Measurements from ENCODE around the gene CD177.

The CD177 gene, protein sequence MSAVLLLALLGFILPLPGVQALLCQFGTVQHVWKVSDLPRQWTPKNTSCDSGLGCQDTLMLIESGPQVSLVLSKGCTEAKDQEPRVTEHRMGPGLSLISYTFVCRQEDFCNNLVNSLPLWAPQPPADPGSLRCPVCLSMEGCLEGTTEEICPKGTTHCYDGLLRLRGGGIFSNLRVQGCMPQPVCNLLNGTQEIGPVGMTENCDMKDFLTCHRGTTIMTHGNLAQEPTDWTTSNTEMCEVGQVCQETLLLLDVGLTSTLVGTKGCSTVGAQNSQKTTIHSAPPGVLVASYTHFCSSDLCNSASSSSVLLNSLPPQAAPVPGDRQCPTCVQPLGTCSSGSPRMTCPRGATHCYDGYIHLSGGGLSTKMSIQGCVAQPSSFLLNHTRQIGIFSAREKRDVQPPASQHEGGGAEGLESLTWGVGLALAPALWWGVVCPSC

DNA sequence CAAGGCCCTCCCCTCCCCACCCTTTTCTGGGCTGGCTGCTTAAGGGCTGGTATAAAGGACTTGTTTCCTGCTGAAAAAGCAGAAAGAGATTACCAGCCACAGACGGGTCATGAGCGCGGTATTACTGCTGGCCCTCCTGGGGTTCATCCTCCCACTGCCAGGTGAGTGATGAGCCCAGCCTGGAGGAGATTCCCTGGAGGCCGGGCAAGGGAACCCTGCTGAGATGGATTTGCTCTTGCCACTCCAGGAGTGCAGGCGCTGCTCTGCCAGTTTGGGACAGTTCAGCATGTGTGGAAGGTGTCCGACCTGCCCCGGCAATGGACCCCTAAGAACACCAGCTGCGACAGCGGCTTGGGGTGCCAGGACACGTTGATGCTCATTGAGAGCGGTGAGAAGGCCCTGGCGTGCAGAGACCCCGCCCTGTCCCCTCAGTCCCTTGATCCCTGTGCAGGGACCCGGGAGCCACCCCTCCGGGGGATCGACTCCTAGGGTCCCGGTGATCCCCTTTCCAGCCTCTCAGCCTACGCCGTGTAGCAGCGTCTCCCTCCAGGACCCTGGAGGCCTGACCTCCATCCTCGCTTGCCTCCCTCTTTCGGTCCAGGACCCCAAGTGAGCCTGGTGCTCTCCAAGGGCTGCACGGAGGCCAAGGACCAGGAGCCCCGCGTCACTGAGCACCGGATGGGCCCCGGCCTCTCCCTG is at the start of gene CD177:
Gene CD177, plus strand, starts transcription at position 81 of the 699 bp plus-strand sequence. Its CDS starts 29 bp downstream, at position 110.
- POLR2A ChIA-PET = no interaction called here
- no peak for DNase-seq (ENCODE audit: low read depth, low spot score)
- H3K4me3 ChIP-seq (ENCODE audit: low read depth, low read length) = no peak within 1 kb of the TSS
- CTCF ChIA-PET = no interaction called here
- TF ChIP-seq, protein P1, sequence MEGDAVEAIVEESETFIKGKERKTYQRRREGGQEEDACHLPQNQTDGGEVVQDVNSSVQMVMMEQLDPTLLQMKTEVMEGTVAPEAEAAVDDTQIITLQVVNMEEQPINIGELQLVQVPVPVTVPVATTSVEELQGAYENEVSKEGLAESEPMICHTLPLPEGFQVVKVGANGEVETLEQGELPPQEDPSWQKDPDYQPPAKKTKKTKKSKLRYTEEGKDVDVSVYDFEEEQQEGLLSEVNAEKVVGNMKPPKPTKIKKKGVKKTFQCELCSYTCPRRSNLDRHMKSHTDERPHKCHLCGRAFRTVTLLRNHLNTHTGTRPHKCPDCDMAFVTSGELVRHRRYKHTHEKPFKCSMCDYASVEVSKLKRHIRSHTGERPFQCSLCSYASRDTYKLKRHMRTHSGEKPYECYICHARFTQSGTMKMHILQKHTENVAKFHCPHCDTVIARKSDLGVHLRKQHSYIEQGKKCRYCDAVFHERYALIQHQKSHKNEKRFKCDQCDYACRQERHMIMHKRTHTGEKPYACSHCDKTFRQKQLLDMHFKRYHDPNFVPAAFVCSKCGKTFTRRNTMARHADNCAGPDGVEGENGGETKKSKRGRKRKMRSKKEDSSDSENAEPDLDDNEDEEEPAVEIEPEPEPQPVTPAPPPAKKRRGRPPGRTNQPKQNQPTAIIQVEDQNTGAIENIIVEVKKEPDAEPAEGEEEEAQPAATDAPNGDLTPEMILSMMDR (IDR thresholded peaks at IDR 0.05; ENCODE audit: insufficient read depth, low read length, missing control alignments) = no peak

DNA sequence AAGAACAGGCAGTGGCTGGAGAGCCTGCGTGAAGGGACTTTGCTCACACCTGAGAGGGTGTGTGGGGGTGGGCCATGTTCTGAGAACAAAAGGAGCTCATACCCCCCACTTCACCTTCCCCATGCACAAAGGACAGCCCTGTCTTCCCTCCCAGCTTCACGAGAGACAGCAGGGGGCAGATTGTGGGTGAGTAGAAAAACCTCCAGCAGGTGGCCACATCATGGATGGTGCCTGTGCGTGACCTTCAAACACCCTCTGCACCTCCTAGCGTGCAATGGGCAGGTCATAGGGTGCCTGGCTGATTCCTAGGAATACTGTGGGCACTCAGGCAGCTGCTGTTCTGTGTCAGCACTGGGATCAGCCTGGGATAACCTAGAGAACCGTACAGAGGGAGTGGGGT is 47.8 kb upstream of the CD177 start:
- no peak overlapping the region for H3K4me3 ChIP-seq (ENCODE audit: low read depth, low read length)
- ChIA-PET POLR2A (interaction anchor here (0.9 kb wide), 1 partner anchor 24 kb away, joined by 3 read pairs; no protein-coding TSS in a partner anchor), CTCF (no interaction called here)
- no peak for DNase-seq (ENCODE audit: low read depth, low spot score)
- TF ChIP-seq, protein P1 (IDR thresholded peaks at IDR 0.05; ENCODE audit: insufficient read depth, low read length, missing control alignments) = no peak

DNA sequence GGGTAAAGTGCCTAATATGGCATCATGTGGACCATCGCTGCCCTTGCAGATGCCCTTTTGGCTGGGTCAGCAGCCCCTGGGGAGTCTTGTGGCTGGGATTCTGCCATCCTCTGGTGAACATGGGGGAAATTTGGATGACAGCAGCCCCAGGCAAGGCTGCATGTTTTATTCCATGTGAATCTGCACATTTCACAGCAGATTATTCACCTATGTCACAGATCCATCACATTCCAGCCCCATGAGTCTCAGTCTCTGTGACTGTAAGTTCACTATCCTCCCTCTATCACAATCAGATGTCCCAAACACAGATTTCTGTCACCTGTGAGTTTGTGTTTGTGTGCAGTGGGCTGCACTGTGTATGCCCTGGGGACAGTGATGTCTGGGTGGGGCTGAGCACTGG is 47.4 kb upstream of the CD177 start:
- TF ChIP-seq, protein P1 (IDR thresholded peaks at IDR 0.05; ENCODE audit: insufficient read depth, low read length, missing control alignments) = no peak
- DNase-seq (ENCODE audit: low read depth, low spot score) = no peak
- ChIA-PET CTCF (no interaction called here), POLR2A (no interaction called here)
- H3K4me3 ChIP-seq (ENCODE audit: low read depth, low read length) = no peak overlapping the region

DNA sequence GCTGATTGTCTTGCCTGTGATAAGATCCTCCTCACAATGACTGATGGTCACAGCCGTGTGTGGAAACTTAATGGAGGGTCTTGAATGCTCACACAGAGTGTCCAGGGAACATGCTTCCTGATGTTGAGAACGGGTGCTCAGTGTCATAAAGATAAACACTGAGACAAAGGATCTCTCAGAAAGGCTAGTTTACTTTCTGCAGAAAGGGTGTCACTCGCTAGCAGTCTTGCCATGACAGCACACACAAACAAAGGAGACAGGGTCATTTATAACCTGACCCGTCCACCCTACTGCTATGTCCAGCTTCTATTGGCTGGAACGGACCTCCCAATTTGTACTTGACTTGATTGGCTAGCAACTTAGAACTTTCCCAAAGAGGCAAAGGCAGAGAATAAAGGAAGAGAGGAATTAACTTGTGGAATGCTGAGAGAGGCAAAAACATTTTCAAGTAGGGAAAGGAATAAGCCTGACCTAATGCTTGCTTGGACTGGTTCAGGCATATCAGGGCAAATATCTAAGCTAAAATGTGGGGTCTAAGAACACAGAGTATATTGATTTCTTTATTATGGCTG is 45.2 kb upstream of the CD177 start:
- DNase-seq (ENCODE audit: low read depth, low spot score) = no peak
- no peak overlapping the region for H3K4me3 ChIP-seq (ENCODE audit: low read depth, low read length)
- CTCF ChIA-PET = no interaction called here
- TF ChIP-seq, protein P1 (IDR thresholded peaks at IDR 0.05; ENCODE audit: insufficient read depth, low read length, missing control alignments) = no peak
- POLR2A ChIA-PET = no interaction called here

DNA sequence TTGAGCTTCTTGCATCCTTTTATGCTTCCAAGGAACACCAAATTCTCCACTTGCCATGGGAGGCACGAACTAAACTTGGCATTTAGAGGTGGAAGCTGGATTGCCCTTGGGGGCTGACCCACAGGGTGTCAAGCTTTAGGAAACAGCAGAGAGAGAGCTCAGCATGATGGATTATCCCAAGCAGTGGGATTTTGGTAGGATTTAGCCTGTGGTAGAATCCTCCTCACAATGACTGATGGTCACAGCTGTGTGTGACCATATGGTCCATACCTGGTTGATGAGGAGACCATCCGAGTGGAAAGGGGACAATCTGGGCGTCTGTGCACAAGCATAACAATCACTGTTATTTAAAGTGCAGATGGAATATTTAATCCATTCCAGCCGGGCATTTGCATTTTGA is 44.0 kb upstream of the CD177 start:
- TF ChIP-seq, protein P1 (IDR thresholded peaks at IDR 0.05; ENCODE audit: insufficient read depth, low read length, missing control alignments) = no peak
- ChIA-PET POLR2A (no interaction called here), CTCF (no interaction called here)
- H3K4me3 ChIP-seq (ENCODE audit: low read depth, low read length) = no peak overlapping the region
- DNase-seq (ENCODE audit: low read depth, low spot score) = no peak

DNA sequence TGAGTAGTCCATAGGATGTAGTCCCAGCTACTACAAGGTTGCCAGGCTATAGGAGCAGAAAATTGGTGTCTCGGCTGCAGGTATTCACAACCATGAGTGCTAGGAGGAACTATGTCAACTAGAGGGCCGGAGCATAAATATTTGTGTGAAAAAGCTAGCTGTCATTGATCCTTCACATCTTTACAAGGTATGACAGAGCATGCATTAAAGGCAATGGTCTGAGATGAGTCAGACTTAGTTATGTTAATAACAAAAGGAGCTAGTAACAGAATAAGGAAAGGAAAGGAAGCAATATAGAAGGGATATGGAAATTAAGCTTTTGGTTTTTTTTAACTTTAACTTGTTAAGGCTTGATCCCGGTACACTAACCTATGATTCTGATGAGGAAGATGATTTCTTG is 43.3 kb upstream of the CD177 start:
- TF ChIP-seq, protein P1 (IDR thresholded peaks at IDR 0.05; ENCODE audit: insufficient read depth, low read length, missing control alignments) = no peak
- ChIA-PET CTCF (no interaction called here), POLR2A (no interaction called here)
- no peak overlapping the region for H3K4me3 ChIP-seq (ENCODE audit: low read depth, low read length)
- no peak for DNase-seq (ENCODE audit: low read depth, low spot score)

Data from AG04449 (cell line).